ENCODE results near the gene NOTCH1.
"Not testable (repeated sequence)": the region's sequence is repeated elsewhere in the genome, so short reads cannot be mapped to it uniquely, and the experiment has no call there.

Gene NOTCH1

GRCh38 chr9:136562746-136563495 lies 17.1 kb upstream of the NOTCH1 start:
- Mint-ChIP-seq H3K36me3 (ENCODE audit: low read depth) (no peaks in the 10 kb centered on the region), H3K27me3 (no peaks in the 10 kb centered on the region), H3K4me3 (no peak overlapping the region), H3K9me3 (peaks cover 14% of the 10 kb centered on the region), H3K4me1 (ENCODE audit: low read depth) (peaks cover 4% of the 10 kb centered on the region), H3K27ac (no peak overlapping the region)
- DNase-seq = no peak

- Mint-ChIP-seq H3K9me3 (peaks cover 14% of the 10 kb centered on the region), H3K4me1 (ENCODE audit: low read depth) (peaks cover 4% of the 10 kb centered on the region), H3K27ac (no peak overlapping the region), H3K36me3 (ENCODE audit: low read depth) (no peaks in the 10 kb centered on the region), H3K4me3 (no peak overlapping the region), H3K27me3 (no peaks in the 10 kb centered on the region)
- DNase-seq = no peak
Measured at GRCh38 chr9:136561779-136562178, 15.9 kb upstream of the NOTCH1 start.

GRCh38 chr9:136560586-136560985 lies 14.7 kb upstream of the NOTCH1 start:
- no peaks in the 10 kb centered on the region for H3K27me3 Mint-ChIP-seq
- no peak for DNase-seq
- peaks cover 14% of the 10 kb centered on the region for H3K9me3 Mint-ChIP-seq
- no peak overlapping the region for H3K27ac Mint-ChIP-seq
- no peak overlapping the region for H3K4me3 Mint-ChIP-seq
- peaks cover 4% of the 10 kb centered on the region for H3K4me1 Mint-ChIP-seq (ENCODE audit: low read depth)
- no peaks in the 10 kb centered on the region for H3K36me3 Mint-ChIP-seq (ENCODE audit: low read depth)

- not testable (repeated sequence) for H3K4me3 Mint-ChIP-seq; H3K27ac Mint-ChIP-seq; H3K27me3 Mint-ChIP-seq; H3K36me3 Mint-ChIP-seq (ENCODE audit: low read depth); DNase-seq; H3K4me1 Mint-ChIP-seq (ENCODE audit: low read depth)
- H3K9me3 Mint-ChIP-seq = peaks cover 14% of the 10 kb centered on the region
Measured at GRCh38 chr9:136559371-136559770, 13.5 kb upstream of the NOTCH1 start.

- H3K4me3 Mint-ChIP-seq = not testable (repeated sequence)
Measured at GRCh38 chr9:136558846-136559245, 13.0 kb upstream of the NOTCH1 start.

GRCh38 chr9:136558373-136558772 lies 12.5 kb upstream of the NOTCH1 start:
- Mint-ChIP-seq H3K4me3 (no peak overlapping the region), H3K4me1 (ENCODE audit: low read depth) (peaks cover 4% of the 10 kb centered on the region), H3K27me3 (no peaks in the 10 kb centered on the region), H3K9me3 (peaks cover 14% of the 10 kb centered on the region), H3K27ac (no peak overlapping the region), H3K36me3 (ENCODE audit: low read depth) (no peaks in the 10 kb centered on the region)
- no peak for DNase-seq

More at GRCh38 chr9:136558846-136559245, 13.0 kb upstream of the NOTCH1 start:
- H3K36me3 Mint-ChIP-seq (ENCODE audit: low read depth); H3K4me1 Mint-ChIP-seq (ENCODE audit: low read depth); DNase-seq; H3K27ac Mint-ChIP-seq; H3K27me3 Mint-ChIP-seq: not testable (repeated sequence)
- H3K9me3 Mint-ChIP-seq = peaks cover 14% of the 10 kb centered on the region

- peaks cover 14% of the 10 kb centered on the region for H3K9me3 Mint-ChIP-seq
Measured at GRCh38 chr9:136557036-136557435, 11.2 kb upstream of the NOTCH1 start.

GRCh38 chr9:136556166-136556565 lies 10.3 kb upstream of the NOTCH1 start:
- H3K4me1 Mint-ChIP-seq (ENCODE audit: low read depth) = peaks cover 18% of the 10 kb centered on the region
- no peaks in the 10 kb centered on the region for H3K27me3 Mint-ChIP-seq
- no peak overlapping the region for H3K4me3 Mint-ChIP-seq
- no peak overlapping the region for H3K27ac Mint-ChIP-seq
- no peak for DNase-seq
- no peaks in the 10 kb centered on the region for H3K36me3 Mint-ChIP-seq (ENCODE audit: low read depth)
- H3K9me3 Mint-ChIP-seq = peaks cover 14% of the 10 kb centered on the region

More at GRCh38 chr9:136557036-136557435, 11.2 kb upstream of the NOTCH1 start:
- DNase-seq = no peak
- Mint-ChIP-seq H3K27ac (no peak overlapping the region), H3K36me3 (ENCODE audit: low read depth) (no peaks in the 10 kb centered on the region), H3K4me1 (ENCODE audit: low read depth) (peaks cover 9% of the 10 kb centered on the region), H3K4me3 (no peak overlapping the region), H3K27me3 (no peaks in the 10 kb centered on the region)

GRCh38 chr9:136554870-136555269 lies 9.0 kb upstream of the NOTCH1 start:
- H3K4me1 Mint-ChIP-seq (ENCODE audit: low read depth) = peaks cover 21% of the 10 kb centered on the region
- no peak overlapping the region for H3K27ac Mint-ChIP-seq

GRCh38 chr9:136553581-136553980 lies 7.7 kb upstream of the NOTCH1 start:
- H3K27ac Mint-ChIP-seq = no peak overlapping the region
- peaks cover 19% of the 10 kb centered on the region for H3K4me1 Mint-ChIP-seq (ENCODE audit: low read depth)
- no peaks in the 10 kb centered on the region for H3K36me3 Mint-ChIP-seq (ENCODE audit: low read depth)
- H3K27me3 Mint-ChIP-seq = no peaks in the 10 kb centered on the region
- H3K9me3 Mint-ChIP-seq = peaks cover under 1% of the 10 kb centered on the region
- no peak overlapping the region for H3K4me3 Mint-ChIP-seq
- DNase-seq = no peak

More at GRCh38 chr9:136554870-136555269, 9.0 kb upstream of the NOTCH1 start:
- Mint-ChIP-seq H3K27me3 (no peaks in the 10 kb centered on the region), H3K36me3 (ENCODE audit: low read depth) (no peaks in the 10 kb centered on the region), H3K4me3 (no peak overlapping the region), H3K9me3 (peaks cover 12% of the 10 kb centered on the region)
- DNase-seq = no peak

GRCh38 chr9:136552117-136552703 lies 6.4 kb upstream of the NOTCH1 start:
- no peaks in the 10 kb centered on the region for H3K36me3 Mint-ChIP-seq (ENCODE audit: low read depth)
- peak overlapping the region; percentile 1 for H3K27ac Mint-ChIP-seq

GRCh38 chr9:136551401-136552116 lies 5.7 kb upstream of the NOTCH1 start:
- peaks cover 22% of the 10 kb centered on the region for H3K4me1 Mint-ChIP-seq (ENCODE audit: low read depth)
- no peaks in the 10 kb centered on the region for H3K36me3 Mint-ChIP-seq (ENCODE audit: low read depth)
- H3K27me3 Mint-ChIP-seq = no peaks in the 10 kb centered on the region
- H3K4me3 Mint-ChIP-seq = no peak overlapping the region
- no peaks in the 10 kb centered on the region for H3K9me3 Mint-ChIP-seq
- no peak overlapping the region for H3K27ac Mint-ChIP-seq
- no peak for DNase-seq

More at GRCh38 chr9:136552117-136552703, 6.4 kb upstream of the NOTCH1 start:
- Mint-ChIP-seq H3K27me3 (no peaks in the 10 kb centered on the region), H3K4me1 (ENCODE audit: low read depth) (peaks cover 17% of the 10 kb centered on the region), H3K9me3 (no peaks in the 10 kb centered on the region), H3K4me3 (no peak overlapping the region)
- DNase-seq = no peak

GRCh38 chr9:136550439-136551289 lies 4.8 kb upstream of the NOTCH1 start:
- Mint-ChIP-seq H3K27ac (no peak overlapping the region), H3K4me3 (no peak overlapping the region), H3K4me1 (ENCODE audit: low read depth) (peaks cover 22% of the 10 kb centered on the region), H3K9me3 (no peaks in the 10 kb centered on the region), H3K36me3 (ENCODE audit: low read depth) (no peaks in the 10 kb centered on the region), H3K27me3 (no peaks in the 10 kb centered on the region)
- no peak for DNase-seq
